Breast epithelium (tissue), 3 donors: ENCODE data around the gene ZC3H14.

ENCODE experiments used
- POLR2AphosphoS5 ChIP-seq, 3 donors: sonication (generic); formaldehyde crosslinking; IDR thresholded peaks; one replicate each; pipeline ENCODE4 v1.6.1; 2017; ENCODE audit warnings: antibody characterized with exemption in 3 of 3
- TF ChIP-seq, protein P1 (sequence below), 3 donors: fragments of 450-650 bp; IDR thresholded peaks; one replicate each; pipeline ENCODE4 v1.5.1; 2016 to 2017; ENCODE audit warnings: antibody characterized with exemption in 3 of 3, mild to moderate bottlenecking in 3 of 3, moderate library complexity in 3 of 3

DNA sequence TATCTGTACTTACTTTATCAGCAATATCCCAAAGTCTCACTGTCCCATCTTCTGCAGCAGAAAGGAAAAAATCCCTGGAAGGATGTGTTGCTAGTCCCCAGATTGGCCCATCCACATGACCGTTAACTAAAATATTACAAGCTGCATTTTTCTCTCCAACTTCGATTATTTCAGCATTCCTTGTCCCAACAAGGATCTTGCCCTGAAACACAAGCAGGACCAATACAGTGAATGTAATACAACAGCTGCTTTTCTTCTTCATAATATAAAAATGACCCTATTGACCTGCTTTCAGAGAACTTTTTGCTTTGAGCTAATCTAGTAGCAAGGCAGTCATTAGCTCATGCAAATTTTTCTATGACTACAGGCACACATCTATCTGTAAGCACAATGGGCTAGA, 58.3 kb downstream of the ZC3H14 start:
- TF ChIP-seq, protein P1, sequence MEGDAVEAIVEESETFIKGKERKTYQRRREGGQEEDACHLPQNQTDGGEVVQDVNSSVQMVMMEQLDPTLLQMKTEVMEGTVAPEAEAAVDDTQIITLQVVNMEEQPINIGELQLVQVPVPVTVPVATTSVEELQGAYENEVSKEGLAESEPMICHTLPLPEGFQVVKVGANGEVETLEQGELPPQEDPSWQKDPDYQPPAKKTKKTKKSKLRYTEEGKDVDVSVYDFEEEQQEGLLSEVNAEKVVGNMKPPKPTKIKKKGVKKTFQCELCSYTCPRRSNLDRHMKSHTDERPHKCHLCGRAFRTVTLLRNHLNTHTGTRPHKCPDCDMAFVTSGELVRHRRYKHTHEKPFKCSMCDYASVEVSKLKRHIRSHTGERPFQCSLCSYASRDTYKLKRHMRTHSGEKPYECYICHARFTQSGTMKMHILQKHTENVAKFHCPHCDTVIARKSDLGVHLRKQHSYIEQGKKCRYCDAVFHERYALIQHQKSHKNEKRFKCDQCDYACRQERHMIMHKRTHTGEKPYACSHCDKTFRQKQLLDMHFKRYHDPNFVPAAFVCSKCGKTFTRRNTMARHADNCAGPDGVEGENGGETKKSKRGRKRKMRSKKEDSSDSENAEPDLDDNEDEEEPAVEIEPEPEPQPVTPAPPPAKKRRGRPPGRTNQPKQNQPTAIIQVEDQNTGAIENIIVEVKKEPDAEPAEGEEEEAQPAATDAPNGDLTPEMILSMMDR (IDR thresholded peaks at IDR 0.05): no peak
- no peak for TF ChIP-seq POLR2AphosphoS5 (IDR thresholded peaks at IDR 0.05)
